SW 1271 (cell line): ENCODE measurements around the gene TTC23.
A peak's percentile ranks its signal among the peaks of the same experiment; 100 is the strongest.

Experiments used
- DNase-seq, 2 experiments: peaks; one replicate each; lab custom pipeline; 2025; lab: John Stamatoyannopoulos, UW

The TTC23 gene

DNA sequence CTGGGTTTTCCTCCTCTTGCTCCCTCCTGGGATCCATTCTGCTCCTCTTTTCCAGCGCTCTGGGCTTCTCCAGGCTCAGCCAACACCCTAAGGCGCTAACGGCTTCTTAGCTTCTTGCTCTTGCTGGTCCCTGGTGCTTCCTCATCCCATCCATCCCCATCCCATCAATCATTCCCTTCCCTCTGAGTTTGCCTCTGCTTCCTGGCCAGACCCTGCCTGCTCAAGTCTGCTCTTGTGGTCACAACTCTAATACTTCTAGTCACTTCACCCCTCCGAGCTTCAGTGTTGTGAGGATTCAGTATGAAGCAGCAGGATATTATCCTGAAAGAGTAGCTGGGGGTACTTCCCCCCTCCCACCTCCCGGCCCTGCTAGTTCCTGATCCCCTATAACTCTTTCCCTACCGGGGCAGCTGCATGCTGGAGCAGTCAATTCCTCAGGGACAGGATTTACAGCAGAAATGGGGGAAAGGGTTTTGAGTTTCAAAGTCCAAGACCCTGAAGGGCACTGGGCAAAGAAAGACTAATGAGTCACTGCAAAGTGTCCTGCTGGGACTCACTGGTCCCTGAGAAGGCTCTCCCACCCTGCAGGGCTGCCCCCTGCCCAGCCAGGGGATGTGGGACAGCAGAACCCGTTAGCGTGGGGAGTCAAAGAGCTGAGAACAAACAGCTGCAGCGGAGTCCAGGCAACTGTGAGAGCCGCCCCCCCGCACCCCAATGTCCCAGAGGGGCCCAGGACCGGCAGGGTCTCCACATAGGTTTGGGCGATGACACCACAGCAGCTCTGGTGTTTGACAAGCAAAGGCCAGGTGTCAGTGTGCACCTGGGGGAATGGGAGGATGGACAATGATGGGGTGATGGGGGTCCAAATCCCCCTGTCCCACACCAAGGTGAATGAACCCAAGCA is 146.8 kb downstream of the TTC23 start:
- no peak for DNase-seq

GRCh38 chr15:99101501-99101900 is 147.9 kb downstream of the TTC23 start:
- no peak for DNase-seq

GRCh38 chr15:99100245-99101173 is 148.9 kb downstream of the TTC23 start:
- peak; percentile 21 to 59 for DNase-seq

DNA sequence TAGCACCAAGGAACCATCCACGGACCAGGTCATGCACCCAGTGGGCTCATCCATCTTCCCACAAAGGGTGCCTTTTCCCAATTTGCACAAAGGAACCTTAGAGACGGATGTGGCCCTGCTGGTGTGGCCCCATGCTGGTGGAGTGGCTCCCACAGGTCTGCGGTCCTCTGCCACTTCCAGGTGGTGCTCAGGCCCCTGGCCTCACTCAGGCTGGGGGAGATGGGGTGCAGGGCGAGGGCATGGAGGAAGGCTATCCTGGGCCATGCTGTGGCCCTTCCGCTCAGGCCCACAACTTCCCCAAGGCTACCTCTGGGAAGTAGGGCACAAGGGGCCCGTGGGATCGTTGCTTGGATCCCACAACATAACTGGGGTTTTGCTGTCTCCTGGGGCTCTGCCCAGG is 149.7 kb downstream of the TTC23 start:
- DNase-seq = no peak

GRCh38 chr15:99098991-99099390 is 150.4 kb downstream of the TTC23 start:
- DNase-seq = no peak

GRCh38 chr15:99098426-99098825 is 151.0 kb downstream of the TTC23 start:
- no peak for DNase-seq

DNA sequence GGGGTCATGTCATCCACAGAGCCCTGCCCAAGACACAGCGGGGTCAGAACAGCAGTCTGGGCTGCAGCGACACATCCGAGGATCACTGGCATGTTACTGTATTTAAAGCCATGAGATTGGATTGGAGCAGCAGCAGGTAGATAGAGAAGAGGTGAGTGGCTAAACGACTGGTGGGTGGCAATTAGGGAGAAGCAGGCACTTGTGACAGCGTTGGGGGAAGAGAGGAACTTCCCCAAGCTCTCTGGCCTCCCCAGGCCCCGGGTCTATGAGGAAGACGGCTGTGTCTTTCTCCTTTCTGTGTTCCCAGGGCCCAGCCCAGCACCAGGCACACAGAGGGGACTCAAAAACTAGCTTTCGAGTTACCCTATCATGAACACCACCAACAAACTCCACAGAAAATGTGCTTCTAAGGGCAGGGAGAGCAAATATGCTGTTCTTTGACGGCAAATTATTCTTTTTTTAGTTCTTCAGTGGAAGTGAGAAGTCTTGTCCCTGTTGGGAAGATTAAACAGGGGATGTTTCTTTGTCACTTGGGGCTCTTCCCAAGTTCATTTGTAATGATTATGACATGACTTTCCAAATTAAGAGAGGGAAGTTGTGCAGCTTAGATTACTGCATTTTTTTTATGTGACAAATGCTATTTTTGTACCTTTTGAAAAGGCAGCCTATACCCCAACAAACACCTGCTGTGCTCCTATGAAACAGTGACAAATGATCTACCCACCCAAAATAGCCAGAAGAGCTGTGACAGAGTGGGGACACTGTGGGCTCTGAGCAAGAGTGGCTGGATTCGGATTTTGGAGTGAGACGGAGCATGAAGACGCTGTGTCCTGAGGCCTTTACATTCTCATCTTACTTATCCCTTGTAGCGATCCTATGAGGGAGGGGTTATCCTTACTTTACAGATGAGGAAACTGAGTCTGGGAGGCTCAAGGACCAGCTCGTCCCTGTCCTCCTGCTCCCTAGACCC is 151.7 kb downstream of the TTC23 start:
- DNase-seq = no peak

DNA sequence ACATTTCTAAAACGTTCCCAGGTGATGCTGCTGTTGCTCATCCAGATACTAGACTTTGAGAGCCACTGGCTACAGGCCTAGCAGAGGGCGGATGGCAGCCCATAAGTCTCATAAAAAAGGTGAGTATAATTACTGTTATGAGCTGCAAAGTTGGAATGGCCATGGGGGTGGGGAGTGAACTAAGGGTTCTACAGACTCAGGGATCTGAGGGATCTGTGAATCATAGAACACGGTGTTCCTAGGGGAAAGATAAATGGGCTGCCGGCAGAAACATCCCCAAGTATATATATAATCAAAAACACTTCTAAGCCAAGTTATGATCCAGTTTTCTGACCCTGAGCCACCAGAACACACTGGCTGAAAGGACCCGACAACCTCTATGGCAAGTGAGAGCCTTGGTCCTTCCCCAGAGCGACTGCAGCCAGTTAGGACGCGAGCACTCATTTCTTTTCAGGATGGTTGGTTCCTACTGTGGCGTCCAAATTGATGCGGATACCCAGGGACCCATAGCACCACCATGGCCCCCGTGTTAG is 152.4 kb downstream of the TTC23 start:
- DNase-seq = no peak

DNA sequence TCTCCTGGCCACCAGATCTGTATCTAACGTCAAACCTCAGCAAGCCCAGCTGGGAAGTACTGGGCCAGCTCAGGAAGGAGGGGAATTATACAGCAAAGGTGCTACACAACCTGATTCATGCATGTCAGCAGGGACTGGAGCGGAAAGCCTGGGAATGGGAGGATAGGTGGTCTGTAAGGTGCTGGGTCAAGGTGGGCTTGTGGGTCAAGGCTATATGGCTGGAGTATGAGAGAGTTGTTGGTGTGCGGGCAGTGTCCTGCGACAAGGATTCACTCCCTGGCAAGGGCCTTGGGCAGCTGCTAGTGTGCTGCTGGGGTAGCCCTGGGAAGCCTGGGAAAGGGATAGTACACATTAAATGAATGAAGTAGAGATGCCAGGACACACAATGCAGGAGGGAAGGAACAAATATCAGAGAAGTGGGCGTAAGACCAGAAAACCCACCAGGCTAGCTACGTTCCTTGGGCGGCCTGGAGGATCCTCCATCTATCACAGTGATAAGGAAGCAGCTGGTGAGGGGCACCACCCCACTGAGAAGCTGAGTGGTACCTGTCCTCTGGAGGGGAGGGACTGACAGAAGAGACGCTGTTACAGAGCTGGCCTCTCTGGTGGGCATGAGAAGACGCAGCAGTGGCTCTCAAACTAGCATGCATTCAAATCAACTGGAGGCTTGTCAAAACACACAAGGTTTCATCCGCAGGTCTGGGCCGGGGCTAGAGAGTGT is 153.0 kb downstream of the TTC23 start:
- no peak for DNase-seq

- DNase-seq = no peak
Measured at GRCh38 chr15:99095626-99096025, 153.8 kb downstream of the TTC23 start.

DNA sequence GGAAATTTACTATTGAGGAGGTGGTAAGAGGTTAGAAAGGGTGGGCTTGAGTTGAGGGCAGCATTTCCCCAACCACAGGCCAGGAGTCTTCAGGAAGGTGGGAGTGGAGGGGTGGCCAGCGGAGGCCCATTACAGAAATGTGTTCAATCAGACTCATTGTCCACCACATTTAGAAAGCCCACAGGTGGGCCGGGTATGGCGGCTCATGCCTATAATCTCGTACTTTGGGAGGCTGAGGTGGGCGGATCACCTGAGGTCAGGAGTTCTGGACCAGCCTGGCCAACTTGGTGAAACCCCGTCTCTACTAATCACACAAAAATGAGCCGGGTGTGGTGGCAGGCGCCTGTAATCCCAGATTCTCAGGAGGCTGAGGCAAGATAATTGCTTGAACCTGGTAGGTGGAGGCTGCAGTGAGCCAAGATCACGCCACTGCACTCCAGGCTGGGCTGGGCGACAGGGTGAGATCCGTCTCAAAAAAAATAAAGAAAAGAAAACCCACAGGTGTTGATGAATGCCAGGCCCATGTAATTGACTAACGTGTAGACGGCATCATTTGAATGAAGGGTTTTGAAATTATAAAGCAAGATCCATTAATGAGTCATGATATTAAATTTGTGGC is 156.7 kb downstream of the TTC23 start:
- DNase-seq = no peak

- no peak for DNase-seq
Measured at GRCh38 chr15:99090938-99091337, 158.4 kb downstream of the TTC23 start.

DNA sequence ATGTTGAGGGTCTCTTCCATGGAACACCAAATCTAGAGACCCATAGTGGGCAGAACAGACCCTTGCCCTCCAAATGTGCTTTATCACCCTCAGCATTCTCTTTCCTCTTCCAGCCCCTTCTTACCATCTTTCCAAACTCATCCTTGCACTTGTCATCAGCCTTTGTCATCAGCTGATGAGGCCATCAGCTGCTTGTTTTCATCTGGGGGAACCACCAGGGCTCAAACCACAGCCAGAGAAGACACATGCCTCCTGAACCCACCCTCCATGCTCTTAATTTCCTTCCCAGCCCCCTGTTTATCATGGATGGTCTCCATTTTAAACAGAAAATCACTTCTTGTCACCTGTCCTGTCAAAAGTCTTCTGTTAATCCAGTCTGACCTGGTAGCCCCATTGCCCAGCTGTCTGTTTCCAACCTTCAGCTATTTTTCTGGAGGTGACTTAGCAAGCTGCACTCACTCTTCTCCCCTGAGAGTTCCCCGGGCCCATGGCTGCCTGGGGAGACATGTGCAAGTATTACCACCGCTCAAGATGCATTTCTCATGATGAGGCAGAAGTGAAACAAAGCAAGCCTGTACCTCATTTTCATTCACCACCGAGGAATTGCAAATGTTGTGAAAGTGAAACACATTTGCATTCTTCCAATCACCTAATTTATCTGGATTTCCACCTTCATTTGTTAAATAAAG is 159.2 kb downstream of the TTC23 start:
- no peak for DNase-seq

- DNase-seq = no peak
Measured at GRCh38 chr15:99087405-99087943, 161.9 kb downstream of the TTC23 start.

- no peak for DNase-seq
Measured at GRCh38 chr15:99086327-99086667, 163.1 kb downstream of the TTC23 start.
